Cardiac fibroblast (primary cell): ENCODE measurements around the gene ZNF576.

Source experiments
- DNase-seq, 2 donors: peaks; one replicate each; pipeline versions ENCODE4 v3.0.0 to v3.0.0-alpha.2; 2010; ENCODE audit warnings: low read depth in 2 of 2
- H3K4me3 ChIP-seq, 2 donors: replicated peaks in 1 of 2; 1 replicate in 1 of 2; 2 replicates in 1 of 2; pipeline ENCODE4 v1.5.1; 2011; ENCODE audit warnings: low read depth in 2 of 2, low read length in 2 of 2, mild to moderate bottlenecking in 2 of 2, moderate library complexity in 1 of 2
- TF ChIP-seq, protein P1 (sequence below): IDR thresholded peaks from one replicate; pipeline ENCODE4 v1.5.1; 2011; ENCODE audit warnings: low read depth, mild to moderate bottlenecking, low read length, inconsistent platforms

ZNF576 gene

DNA sequence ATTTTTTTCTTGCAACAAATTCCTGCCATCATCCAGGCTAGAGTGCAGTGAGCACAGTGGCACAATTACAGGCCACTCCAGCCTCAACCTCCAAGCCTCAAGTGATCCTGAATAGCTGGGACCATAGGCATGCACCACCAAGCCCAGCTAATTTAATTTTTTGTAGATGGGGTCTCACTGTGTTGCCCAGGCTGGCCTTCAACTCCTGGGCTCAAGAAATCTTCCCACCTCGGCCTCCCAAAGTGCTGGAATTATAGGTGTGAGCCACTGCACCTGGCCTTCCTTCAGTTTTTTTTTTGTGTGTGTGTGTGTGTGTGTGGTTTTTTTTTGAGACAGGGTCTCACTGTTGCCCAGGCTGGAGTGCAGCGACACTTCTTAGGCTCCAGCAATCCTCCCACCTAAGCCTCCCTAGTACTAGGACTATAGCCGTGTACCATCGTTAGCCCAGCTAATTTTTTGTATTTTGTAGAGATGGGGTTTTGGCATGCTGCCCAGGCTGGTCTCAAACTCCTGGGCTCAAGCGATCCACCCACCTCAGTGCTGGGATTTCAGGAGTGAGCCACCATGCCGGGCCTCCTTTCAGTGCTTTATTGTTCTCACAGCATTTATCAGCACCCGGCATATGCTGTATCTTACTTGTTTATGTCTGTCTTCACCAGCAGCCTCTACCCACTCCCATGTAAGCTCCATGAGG, 9.6 kb downstream of the ZNF576 start:
- DNase-seq: no peak
- no peak overlapping the region for H3K4me3 ChIP-seq
- TF ChIP-seq, protein P1, sequence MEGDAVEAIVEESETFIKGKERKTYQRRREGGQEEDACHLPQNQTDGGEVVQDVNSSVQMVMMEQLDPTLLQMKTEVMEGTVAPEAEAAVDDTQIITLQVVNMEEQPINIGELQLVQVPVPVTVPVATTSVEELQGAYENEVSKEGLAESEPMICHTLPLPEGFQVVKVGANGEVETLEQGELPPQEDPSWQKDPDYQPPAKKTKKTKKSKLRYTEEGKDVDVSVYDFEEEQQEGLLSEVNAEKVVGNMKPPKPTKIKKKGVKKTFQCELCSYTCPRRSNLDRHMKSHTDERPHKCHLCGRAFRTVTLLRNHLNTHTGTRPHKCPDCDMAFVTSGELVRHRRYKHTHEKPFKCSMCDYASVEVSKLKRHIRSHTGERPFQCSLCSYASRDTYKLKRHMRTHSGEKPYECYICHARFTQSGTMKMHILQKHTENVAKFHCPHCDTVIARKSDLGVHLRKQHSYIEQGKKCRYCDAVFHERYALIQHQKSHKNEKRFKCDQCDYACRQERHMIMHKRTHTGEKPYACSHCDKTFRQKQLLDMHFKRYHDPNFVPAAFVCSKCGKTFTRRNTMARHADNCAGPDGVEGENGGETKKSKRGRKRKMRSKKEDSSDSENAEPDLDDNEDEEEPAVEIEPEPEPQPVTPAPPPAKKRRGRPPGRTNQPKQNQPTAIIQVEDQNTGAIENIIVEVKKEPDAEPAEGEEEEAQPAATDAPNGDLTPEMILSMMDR: no peak

DNA sequence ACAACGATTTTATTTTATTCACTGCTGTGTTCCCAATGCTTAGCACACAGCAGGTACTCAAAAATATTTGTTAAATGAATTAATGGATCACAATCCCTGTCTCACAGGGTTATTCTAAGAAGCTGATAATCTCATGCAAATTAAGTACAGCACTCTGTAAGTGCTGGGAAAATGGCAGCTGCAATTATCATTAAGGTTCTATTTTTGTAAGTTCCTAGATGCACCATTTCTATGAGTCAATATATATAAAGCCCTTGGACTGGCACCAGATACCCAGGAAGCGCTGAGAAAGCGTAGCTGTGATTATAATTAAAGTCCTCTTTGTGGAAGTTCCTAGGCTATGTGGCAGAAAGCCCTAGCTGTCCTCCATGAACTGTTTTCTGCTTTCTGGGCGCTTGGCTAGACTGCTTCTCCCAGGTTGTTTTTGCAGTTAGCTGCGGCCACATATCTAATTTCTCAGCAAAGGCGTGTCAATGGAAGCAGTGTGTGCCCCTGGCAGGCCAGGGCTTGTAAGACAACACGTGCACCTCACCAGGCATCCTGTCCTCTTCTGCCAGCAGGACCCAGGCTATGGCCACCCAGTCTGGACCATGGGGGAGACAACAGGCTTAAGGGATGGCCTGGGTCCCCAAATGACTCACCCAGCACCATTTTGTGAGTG, 10.3 kb downstream of the ZNF576 start:
- DNase-seq: no peak
- no peak overlapping the region for H3K4me3 ChIP-seq
- TF ChIP-seq, protein P1: no peak

DNA sequence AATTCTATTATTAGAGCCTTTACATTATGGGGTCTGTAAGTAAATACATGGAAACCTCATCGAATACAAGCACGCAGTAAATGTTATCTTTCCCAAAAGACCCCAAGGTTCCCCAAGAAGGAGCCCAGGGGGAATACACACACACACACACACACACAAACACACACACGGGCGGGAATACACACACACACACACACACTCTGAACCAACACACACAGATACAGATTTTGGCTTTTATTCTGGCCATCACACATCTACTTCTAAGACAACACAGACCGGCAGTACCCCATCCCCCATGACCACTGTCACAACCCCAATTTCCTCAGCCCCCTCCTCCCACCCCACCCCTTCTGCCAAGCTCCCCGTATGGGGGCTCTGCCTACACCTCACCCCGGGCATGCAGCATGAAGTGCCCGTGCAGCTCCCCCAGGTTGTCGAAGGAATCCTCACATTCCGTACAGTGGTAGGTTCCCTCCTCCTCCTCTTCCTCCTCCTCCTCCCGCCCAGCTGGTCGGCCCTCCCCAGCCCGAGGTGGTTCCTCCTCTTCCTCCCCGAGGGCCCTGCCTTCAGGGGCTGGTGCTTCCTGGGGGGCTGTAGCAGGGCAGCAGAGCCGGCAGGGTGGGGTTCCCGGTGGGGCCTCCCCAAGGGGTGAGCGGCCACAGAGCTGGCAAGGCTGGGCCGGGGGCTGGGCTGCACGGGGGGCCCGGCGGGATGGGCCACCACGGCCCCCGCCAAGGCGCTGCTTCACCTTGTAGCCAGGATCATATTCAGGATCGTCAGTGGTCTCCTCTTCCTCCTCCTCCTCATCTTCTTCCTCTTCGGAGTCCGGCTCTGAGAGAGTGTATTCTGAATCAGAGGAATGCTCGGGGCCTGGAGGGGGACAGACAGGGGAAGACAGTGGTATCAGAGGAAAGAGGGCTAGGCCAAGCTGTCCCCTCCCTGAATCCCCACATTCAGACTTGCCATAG, 11.1 kb downstream of the ZNF576 start:
- DNase-seq: no peak
- TF ChIP-seq, protein P1: no peak
- no peak overlapping the region for H3K4me3 ChIP-seq

DNA sequence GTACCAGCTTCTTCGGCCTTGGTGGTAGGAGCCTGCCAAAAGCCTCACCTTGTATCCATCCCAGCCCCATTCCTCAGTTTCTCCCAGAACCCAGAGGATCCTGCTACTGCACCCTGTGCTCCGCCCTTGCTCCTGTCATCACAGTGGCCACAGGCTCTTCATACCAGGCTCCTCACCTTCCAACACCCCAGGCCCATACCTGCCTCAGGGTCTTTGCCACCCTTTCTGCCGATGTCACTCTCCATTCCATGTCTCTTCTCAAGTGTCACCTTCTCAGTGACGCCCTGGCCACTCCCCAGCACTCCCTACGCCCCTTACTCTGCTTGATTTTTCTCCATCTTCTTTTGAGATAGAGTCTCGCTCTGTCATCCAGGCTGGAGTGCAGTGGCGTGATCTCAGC, 13.5 kb downstream of the ZNF576 start:
- H3K4me3 ChIP-seq: no peak overlapping the region
- no peak for DNase-seq

DNA sequence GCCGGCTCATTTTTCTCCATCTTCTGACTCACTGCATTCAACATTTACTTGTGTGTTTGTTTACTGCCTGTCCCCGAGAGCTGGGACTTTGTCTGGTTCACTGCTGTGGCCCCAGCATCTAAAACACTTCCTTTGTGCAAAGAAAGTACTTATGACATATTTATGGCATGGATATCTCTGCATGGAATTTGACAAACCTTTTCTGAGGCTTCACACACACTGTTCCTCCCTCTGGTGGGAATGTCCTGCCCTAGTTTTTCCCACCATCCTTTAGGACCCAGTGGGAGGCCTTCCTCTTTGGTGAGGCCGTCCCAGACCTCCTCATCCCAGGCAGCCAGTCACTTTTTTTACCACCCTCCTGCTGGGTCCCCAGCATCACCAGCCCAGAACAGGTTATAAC, 14.1 kb downstream of the ZNF576 start:
- H3K4me3 ChIP-seq: no peak overlapping the region
- DNase-seq: peak in 1 of 2 donors; percentile 18
- TF ChIP-seq, protein P1: no peak

More for the DNA sequence above, 13.5 kb downstream of the ZNF576 start:
- TF ChIP-seq, protein P1: no peak

DNA sequence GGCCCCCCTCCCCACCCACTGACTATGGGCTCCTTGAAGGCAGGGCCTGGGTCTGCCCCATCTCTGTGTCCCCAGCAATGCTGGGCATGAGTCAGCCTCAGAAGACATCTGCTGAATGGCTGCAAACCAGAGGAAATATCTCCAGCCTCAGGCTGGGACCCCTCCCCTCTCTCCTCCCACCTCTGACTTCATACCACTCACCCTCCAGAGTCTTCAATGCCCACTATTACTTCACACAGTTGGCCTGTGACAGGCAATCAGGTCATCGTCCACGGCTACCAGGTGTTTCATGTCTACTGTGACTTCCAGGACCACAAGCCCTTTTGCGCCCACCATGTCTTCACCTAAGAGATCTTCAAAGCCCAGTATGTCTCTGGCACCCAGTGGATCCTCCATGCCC, 15.4 kb downstream of the ZNF576 start, which contains the start of gene SRRM5:
SRRM5 (plus strand) TSS at position 301 of the 400 bp plus-strand sequence; CDS start at position 335, 34 bp downstream.
- no peak for DNase-seq
- TF ChIP-seq, protein P1: no peak
- H3K4me3 ChIP-seq: no peak within 1 kb of the TSS
